Activated gamma-delta T cell treated with anti-CD3 and anti-CD28 coated beads, Interleukin-2, amount 50 U/mL, for 16 hours (primary cell): ENCODE measurements around the gene ELMO1.
"Not testable (repeated sequence)": the region's sequence is repeated elsewhere in the genome, so short reads cannot be mapped to it uniquely, and the experiment has no call there.

Experiments
- DNase-seq: peaks from one replicate; pipeline ENCODE4 v3.0.0-alpha.2; 2020; ENCODE audit warnings: low read depth

Gene ELMO1

DNA sequence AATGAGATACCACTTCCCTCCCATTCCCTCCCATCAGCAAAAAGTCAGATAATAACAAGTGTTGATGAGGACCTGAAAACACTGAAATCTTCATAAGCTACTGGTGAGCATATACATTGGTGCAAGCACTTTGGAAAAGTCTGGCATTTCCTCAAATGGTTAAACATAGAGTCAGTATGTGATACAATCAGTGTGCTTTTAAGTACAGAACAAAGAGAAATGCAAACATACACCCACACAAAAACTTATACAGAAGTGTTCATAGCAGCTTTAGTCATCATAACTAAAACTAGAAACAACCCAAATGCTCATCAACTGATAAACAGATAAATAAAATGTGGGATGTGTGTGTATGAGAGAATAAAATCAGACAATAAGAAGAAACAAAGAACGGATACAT lies 261.9 kb downstream of the ELMO1 start:
- DNase-seq: no peak

DNA sequence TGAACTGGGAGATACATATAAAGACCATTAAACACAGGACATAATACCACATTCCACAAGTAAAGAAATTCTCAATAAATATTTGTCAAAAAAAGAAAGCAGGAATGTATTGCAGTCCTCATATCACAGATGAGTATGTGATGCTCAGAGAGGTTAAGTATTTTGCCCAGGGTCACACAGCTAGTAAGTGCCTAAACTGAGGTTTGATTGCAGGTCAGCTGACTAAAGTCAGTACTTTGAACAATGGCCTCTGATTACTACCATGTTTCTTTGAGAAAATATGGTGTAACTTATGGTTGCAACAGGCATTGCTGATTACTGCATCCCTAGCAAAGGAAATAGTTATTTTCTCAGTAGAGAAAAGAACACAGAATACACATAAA lies 267.1 kb downstream of the ELMO1 start:
- DNase-seq: no peak

DNA sequence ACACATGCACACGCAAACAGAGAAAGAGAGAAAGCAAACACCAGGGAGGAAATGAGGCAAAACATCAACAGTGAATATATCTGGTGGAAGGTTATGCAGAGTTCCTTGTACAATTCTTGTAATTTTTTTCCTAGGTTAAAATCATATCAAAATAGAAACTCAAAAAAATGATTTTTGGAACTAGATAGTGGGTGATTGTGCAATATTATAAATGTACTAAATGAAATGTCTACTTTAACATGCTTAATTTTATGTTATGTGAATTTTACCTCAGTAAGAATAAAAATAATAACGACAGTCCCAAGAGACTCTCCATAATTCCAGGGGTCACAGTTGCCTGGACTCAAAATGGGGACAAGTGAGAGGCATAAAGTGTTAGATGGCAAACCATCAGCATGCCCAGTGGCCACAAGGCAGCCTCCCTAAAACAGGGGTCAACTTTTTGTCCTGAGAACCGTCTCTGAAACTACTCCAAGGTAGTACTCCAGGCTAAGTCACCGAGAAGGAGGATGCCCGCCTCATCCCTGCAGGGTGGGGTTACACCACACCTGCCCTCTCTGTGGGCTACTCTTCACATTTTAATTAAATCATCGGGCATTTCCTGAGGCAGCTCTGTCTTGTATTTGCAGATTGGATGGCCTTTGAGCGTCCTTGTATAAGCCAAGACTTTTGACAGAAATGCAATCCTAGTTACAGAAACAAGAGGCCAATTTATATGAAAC lies 267.7 kb downstream of the ELMO1 start:
- DNase-seq: no peak

DNA sequence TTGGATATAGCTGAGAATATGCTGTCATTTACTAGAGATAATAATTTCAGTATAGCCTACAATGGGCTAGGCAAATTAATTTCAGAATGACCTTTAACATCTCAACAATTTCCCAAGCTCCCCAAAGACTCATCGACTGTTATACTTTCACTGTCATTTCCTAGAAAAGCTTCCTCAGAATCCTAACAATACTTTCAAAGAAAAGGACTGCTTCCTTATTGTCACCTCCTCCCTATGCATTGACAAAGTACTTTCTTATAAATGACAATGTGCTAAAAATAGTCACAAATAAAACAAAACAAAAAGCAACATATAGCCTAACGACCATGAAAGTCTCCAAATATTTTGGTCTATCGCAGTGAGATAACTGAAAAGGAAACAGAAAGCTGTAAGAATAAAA lies 272.6 kb downstream of the ELMO1 start:
- DNase-seq: no peak

DNA sequence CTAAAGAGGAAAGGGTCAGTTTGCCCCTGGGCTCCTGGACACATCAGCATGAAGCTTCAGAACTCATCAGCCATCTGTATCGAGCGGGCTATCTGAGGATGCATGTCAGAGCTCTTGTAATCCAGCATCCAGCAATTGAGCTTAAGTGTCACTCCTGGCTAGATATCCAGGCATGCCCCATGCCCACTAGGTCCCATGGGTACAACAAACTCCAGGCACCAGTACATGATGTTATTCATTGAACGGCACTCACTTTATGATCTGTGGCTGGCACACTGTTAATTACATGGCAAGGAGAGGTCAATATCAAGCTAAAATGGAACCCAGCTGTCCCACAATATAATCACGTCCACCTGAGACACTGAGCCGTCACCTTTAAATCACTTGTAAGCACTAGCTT lies 274.2 kb downstream of the ELMO1 start:
- DNase-seq: no peak

DNA sequence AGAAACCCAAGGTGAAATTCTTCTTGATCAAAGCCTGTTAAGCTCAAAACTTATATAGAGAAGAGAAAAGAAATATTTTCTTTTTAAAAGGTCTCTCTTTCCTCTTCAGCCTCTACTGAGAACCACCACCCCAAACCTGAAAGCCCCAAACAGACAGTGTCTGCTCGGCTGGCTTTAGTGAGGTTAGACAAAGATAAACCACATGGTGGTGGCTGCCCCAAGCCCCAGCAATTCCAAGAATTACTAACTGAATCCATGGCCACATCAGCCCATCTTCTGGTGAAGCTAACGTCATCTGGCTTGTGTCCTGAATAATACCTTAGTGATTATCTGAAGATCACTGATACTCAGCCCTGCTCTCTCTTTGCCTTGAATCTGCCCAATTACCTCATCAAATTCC lies 275.0 kb downstream of the ELMO1 start:
- no peak for DNase-seq

DNA sequence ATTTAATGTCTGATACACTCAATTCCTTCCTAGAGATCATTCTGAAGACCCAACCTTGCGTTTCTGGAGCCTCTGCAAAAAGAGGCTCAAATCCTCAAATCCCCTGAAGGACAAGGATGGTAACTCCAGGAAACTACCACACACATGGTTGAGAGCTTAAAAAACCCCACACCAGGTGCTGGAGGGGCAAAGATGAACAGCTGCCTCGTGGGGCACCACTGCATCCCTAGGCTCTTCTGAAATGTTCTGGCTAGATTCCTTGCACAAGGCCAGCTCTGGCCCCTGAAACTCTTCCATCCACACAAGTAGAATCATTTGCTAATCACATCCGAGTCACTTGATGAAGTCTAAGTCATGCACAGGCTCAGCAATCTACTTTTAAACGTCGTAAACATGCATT lies 286.6 kb downstream of the ELMO1 start:
- no peak for DNase-seq

DNA sequence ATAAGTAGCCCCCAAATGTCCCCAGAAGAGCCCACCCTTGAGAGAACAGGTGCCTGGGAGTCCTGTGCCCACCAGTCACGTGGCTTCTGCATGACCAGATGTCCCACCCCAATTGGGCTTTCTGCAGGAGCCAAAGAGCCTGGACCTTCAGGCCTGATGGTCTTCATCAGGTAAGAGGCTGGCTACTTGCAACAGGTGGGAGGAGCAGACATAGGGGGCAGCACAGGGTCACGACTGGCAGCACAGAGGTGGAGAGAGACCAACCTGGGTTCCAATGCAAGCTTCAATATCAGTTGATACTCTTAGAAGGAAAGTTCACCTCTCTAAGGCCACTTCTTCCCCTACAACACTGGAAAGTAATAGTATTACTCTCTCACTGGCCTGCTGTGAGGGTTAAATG lies 288.0 kb downstream of the ELMO1 start:
- no peak for DNase-seq

DNA sequence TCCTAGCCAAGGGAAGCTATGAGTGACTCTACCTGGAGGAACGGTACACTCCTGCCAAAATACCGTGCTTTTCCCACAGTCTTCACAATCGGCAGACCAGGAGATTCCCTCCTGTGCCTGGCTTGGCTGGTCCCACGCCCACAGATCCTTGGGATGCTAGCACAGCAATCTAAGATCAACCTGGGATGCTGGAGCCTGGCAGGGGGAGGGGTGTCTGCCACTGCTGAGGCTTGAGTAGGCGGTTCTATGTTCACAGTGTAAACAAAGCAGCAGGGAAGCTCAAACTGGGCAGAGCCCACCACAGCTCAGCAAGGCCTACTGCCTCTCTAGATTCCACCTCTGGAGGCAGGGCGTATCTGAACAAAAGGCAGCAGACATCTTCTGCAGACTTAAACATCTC lies 295.3 kb downstream of the ELMO1 start:
- DNase-seq: no peak

DNA sequence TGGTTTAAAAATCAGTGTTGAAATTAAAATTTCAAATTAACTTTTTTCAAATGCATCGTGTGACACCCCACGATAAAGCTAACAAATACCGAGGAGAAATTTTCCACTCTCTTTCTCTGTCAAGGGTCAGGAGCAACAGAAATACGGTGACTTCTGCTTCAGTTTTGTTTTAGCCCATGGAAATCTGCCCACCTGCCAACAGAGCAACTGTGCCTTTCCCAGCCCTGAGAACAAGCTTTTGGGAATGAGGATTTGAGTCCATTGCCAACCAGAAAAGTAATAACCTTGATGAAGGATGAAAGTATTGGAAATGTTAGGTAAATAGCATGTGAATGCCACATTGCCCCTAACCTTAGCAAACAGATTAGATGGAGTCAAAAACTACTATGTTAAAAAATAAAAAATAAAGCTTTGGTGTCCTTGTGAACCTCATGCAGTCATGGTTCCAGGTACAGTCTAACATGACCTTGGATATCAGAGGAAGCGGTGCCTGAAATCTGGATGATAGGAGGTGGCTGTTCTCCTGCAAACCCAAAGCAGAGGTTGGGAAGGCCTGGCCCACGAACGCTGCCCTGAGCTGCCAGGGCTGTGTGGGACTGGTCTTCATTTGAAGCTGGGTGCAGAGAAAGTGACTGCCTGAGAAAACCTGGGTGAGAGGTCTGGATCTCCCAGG lies 296.8 kb downstream of the ELMO1 start:
- no peak for DNase-seq

DNA sequence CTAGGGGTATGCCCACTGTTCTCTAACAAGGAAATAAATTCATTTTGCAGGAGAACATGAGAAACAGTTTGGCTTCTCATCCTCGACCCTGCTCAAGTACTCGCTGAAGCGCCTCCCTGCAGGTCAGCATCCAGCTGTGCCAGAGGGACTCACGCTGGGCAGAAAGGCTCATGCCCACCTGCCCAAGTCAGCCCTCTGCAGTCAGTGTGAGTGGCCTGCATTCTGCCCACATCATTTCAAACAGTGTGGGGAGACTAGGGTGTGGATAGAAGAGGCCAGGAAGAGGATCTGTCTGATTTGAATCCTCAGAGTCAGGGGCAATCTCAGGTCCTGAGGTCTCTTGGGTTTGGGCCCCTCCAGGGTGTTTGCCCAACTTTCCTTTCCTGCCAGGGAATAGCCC lies 297.8 kb downstream of the ELMO1 start:
- no peak for DNase-seq

DNA sequence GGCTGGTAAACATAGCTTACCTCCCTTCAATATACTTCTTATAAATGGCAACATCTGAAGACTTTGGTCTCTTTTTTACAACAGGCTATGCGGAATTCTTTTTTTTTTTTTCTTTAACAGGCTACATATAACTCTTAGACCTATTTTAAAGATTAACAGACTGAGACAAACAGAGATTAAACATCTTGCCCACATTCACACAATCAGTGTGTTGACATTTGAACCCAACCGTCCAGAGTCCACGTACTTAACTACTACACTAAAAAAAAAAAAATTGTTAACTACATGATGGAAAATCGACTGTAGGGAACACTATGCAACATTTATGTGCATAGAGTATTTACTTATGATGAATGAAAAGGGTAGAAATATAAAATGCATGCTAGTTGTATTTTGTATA lies 298.5 kb downstream of the ELMO1 start:
- DNase-seq: no peak

DNA sequence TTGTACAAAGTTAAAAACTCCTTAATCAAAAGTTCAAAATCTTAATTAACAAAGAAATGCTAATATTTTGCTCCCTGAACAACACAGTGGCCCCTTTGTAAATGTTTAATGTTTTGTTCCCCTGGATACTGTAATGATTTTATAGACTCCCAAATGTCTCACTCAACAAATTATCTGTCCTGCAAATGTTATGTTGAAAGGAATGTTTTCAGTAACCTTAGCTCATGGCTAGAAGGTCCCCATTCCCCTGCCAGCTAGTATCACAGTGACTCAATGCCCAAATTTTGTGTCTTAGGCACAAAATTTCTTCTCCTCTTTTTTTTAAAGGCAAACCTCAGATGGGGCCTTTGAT lies 298.9 kb downstream of the ELMO1 start:
- DNase-seq: no peak

DNA sequence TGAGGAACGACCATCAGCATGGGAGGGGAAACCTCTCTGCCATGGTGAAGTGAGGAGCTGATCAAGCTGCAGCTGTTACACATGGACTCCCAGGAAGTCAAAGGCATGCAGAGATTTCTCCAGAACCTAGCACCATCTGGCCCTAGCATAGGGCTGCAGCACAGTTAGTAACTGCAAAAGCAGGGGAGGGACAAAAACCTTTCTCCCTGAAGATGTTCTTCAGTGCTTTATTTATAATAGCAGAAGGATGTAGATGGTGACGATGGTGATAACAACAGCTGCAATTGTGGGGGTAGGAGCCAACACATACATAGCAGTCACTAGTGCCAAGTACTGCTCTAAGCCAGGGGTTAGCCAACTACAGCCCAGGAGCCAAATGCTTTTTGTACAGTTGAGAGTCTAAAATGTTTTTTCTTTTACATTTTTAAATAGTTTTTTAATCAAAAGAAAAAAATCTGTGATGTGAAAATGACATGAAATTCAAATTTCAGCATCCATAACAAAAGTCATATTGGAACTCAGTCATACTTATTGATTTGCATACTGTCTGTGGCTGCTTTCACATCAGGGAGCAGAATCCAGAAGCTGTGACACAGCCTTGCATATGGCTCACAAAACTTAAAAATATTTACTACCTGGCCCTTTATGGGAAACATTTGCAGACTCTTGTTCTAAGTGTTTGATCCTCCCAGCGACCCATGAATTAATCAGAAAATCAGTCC lies 299.5 kb downstream of the ELMO1 start:
- DNase-seq: no peak

DNA sequence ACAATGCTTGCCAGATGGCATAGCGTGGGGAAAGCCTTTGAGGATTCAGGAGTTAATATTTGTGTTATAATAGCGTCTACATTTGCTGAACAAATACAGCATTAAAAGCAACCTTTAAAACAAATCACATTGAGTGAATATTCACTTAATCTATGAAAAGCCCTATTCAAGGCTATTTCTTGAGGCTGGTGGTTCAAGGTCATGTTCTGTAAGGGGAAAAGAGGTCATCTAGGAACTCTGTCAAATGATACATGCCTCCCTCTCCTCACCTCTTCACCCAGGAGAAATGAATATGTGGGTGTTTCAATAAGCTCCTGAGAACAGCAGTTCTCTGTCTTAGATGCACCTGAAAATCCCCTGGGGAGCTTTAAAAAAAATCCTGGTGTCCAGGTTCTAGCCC lies 303.0 kb downstream of the ELMO1 start:
- no peak for DNase-seq

DNA sequence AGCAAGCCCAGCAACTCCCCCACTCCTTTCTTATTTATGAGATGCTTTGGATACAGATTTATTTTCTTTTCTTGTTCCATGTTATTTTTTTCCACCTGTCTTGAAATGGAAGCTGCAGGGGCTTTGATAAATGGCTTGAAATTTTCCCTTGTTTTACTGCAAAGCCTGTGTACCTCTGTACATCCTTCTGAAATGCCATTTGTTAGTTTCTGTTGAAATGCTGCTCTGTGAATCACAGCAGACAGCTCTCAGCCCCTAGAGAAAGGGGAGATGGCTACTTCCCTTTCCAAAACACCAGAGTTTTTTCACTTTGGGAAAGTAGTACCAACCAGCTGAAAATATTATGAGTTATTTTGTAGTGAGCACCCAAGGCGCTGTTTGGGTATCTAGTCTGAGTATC lies 304.2 kb downstream of the ELMO1 start:
- no peak for DNase-seq

DNA sequence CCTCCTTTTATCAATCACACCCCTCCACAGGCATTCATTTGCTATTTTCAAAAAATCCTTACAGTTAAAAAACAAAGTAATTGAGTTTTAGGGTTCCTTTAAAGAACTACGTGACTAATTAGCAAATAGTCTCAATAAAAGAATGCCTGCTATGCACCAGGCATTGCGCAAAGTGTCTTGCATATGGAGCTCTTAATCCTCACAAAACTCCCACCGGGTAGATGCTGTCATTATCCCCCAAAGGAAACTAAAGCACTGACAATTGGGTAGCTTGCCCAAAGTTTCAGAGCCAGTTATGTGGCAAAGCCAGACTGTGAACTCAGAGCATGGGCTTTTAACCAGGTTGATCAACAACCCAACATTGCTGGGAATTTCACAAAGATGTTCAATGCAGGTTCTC lies 305.7 kb downstream of the ELMO1 start:
- no peak for DNase-seq

DNA sequence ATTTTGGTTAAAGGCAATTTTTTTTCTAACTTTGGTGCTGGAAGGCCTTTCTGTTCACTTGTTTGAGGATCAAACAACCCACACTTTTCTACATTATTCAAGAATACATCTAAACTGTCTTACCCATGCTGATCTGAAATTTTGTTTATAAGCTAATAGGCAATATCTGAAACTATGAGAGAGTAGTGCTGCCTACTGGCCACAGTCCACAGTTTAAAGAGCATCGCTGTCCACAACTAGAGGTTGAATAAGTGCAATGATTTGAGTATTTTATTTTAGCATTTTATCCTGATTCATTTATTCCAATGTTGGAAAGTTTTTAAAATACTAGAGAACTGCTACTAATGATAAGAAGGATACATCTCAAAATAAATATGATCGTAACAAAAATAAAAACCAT lies 306.9 kb downstream of the ELMO1 start:
- no peak for DNase-seq

DNA sequence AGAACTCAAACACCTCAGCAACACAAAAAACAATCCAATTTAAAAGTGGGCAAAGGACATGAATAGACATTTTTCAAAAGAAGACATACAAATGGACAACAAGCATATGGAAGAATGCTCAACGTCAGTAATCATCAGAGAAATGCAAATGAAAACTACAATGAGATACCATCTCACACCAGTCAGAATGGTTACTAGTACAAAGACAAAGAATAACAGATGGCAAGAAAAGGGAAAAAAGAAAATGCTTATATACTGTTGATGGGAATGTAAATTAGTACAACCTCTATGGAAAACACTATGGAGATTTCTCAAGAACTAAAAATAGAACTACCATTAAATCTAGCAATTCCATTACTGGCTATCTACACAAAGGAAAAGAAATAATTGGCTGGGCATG lies 314.8 kb downstream of the ELMO1 start:
- not testable (repeated sequence) for DNase-seq

DNA sequence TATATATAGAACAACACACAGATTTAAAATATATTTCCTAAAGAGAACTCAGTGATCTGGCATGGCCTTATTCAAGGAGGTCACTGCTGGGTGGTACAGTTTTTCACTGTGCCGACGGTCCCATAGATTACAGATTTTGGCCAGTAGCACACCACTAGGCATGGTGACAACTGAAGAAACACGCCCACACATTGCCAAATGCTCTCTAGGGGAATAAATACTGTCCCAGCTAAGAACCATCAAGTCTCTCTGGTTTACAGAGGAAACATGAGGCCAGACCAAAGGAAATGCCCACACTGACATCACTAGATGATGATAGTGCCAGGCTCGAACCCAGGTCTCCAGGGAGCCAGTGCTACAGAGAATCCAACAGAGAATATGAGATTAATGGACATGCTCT lies 316.8 kb downstream of the ELMO1 start:
- no peak for DNase-seq

DNA sequence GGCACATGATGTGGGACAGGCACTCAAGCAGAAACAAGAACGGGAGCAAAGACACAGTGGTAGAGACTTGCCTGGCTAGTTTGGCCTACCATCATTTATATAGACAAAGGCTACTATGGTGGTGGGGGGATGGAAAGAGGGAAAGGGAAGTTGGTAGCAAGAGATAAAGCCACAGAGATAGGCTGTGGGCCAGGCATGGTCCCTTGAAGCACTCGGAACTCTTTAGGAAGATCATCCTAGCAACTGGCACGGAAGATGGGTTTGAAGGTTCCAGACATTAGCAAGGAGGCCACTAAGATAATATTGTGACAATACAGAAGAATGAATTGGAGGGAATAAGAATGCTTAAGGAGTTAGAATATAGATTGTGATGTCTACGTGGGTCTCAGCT lies 319.6 kb downstream of the ELMO1 start:
- no peak for DNase-seq

DNA sequence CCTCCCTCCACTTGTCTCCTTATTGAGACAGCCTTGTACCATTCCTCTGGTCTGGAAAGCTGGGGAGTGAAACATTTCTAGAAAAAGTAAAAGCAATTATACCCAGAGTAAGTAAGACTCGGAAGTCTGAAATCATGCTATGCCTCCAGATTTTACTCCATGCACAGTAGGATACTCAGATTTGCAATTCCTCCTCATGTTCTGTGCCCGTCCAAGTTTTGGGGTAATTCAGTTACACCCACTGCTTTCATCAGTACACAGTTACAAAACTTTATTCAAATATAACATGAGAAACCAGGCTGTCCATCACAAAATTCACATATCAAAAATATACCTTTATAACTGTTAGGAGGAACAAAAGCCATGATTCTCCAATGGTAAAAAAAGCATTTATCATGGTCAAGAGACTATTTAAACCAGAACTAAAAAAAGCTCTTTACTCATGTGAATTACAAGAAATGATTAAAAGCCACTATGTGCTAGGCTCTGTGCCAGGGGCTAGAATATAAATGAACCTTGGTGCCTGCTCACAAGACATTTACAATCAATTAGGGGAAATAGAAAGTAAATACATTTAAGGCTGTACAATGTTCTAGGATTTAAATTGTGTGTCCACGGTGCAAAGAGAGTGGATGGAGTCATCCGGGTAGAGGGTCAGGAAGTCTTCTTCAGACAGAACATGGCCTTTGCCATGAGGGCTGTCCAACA lies 320.2 kb downstream of the ELMO1 start:
- DNase-seq: no peak

DNA sequence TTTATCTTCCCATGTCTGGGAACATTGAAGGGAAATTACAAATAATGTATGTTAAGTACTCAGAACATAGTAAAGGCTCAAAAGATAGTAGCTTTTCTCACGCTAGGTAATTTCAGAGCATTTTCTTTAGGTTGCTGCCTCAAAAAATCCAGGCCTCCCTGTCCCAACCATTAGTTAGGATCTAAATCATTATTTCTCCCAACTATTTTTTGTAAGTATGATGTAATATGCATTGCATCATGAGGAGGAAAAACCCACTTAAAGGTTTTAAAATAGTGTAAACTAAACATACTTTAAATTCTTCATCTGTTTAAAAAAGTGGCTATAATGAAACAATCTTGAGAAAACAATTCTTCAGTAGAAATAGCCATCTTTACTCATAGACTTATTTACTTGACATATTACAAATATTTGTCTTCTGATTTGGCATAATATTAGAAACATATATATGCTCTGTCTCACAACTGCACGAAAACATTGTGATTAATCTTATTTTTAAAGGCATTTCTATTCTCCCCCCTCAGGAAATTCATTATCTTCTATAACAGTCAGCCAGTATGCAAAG lies 329.3 kb downstream of the ELMO1 start:
- DNase-seq: no peak
